ENCODE measurements around the gene SLC35D1. TPM values are rescaled to one million over a fixed set of nuclear protein-coding genes. Genes with fewer than 3 reads are reported as not detected.

The SLC35D1 gene
- total and polyA plus RNA-seq, 2 of the 8 experiments (the other 6 are each of a cell fraction or from before 2014, with no cell fraction given): 1.2 to 2.7 TPM

GRCh38 chr1:67005068-67005467, 48.9 kb downstream of the SLC35D1 start:
- no peaks in the 10 kb centered on the region for H3K79me1 ChIP-seq (ENCODE audit: low read depth, low read length)

More at GRCh38 chr1:67005068-67005467, 48.9 kb downstream of the SLC35D1 start:
- Histone ChIP-seq H4K8ac (ENCODE audit: extremely low read depth, insufficient read depth, low read length) (peak overlapping the region; percentile 48; the same call in 1 of the 2 replicates), H2BK5ac (ENCODE audit: low read depth, low read length) (no peak overlapping the region), H3K23ac (ENCODE audit: insufficient read length) (no peak overlapping the region), H2BK20ac (ENCODE audit: low read length) (no peak overlapping the region), H4K20me1 (replicated peaks in 1 of 2; ENCODE audit: control insufficient read depth in 1 of 2, insufficient read depth in 2 of 2, low read length in 2 of 2) (no peaks in the 10 kb centered on the region), H3K4me3 (ENCODE audit: extremely low read depth in 1 of 4, insufficient read depth in 2 of 4, low read depth in 3 of 4, low read length in 4 of 4) (no peak overlapping the region), H3K79me2 (ENCODE audit: control insufficient read depth in 1 of 2, insufficient read depth in 2 of 2, low read length in 2 of 2) (no peaks in the 10 kb centered on the region), H3K27ac (ENCODE audit: low read depth, low read length) (no peak overlapping the region), H2BK15ac (ENCODE audit: low read length) (no peak overlapping the region), H4K91ac (replicated peaks; ENCODE audit: insufficient read length, low read length) (no peak overlapping the region), H3K18ac (ENCODE audit: extremely low read depth, low read length) (no peak overlapping the region), H2AFZ (ENCODE audit: low read length) (no peak overlapping the region), H2AK5ac (ENCODE audit: low read depth, low read length) (no peak overlapping the region), H4K5ac (ENCODE audit: insufficient read length, low read depth, low read length) (no peak overlapping the region), H3K9ac (replicated peaks in 1 of 4; ENCODE audit: extremely low read depth in 1 of 4, low read depth in 3 of 4, low read length in 3 of 4) (no peak overlapping the region), H3K4me2 (ENCODE audit: insufficient read depth in 1 of 2, low read depth in 2 of 2, low read length in 2 of 2) (no peak overlapping the region), H3K14ac (ENCODE audit: insufficient read length) (no peak overlapping the region), H2BK120ac (replicated peaks; ENCODE audit: low read depth, low read length) (no peak overlapping the region), H2BK12ac (ENCODE audit: low read depth, low read length) (no peak overlapping the region), H3K56ac (replicated peaks; ENCODE audit: insufficient read length, low read depth, low read length) (no peak overlapping the region), H3K9me3 (ENCODE audit: insufficient read depth in 2 of 2, low read depth in 1 of 2, low read length in 1 of 2) (no peaks in the 10 kb centered on the region), H3K4ac (replicated peaks; ENCODE audit: insufficient read length, low read depth, low read length) (no peak overlapping the region), H3K4me1 (replicated peaks in 1 of 4; ENCODE audit: control insufficient read depth in 3 of 4, insufficient read depth in 4 of 4, low read length in 3 of 4) (no peaks in the 10 kb centered on the region), H3K23me2 (ENCODE audit: low read depth, low read length) (no peaks in the 10 kb centered on the region), H3K27me3 (replicated peaks in 1 of 4; ENCODE audit: control insufficient read depth in 3 of 4, extremely low read depth in 1 of 4, insufficient read depth in 3 of 4, low read length in 3 of 4) (no peaks in the 10 kb centered on the region), H3K36me3 (ENCODE audit: control insufficient read depth in 2 of 4, insufficient read depth in 4 of 4, low read length in 3 of 4) (peaks cover 0 to 3% (median 0%) of the 10 kb centered on the region in 4 experiments; a peak in 1 of 8 replicates)
- POLR2A ChIA-PET (ENCODE audit: partially characterized antibody): no interaction called here
- no peak for DNase-seq (ENCODE audit: low read depth in 1 of 2, low spot score in 2 of 2)
- 74% methylated on average over 8 of the region's 8 CpGs; no CpG with 5 or more reads in 1 of the 2 experiments for WGBS, 2 experiments (ENCODE audit: extremely low coverage in 1 of 2, insufficient coverage in 1 of 2, insufficient read length in 1 of 2, insufficient replicate concordance in 2 of 2, low coverage in 1 of 2, low lambda C conversion rate in 2 of 2, missing lambda C conversion rate in 1 of 2)
- no peak for FAIRE-seq
- TF ChIP-seq EGR1 (IDR thresholded peaks at IDR 0.05; ENCODE audit: borderline replicate concordance, low read depth, low read length): no peak
- TF ChIP-seq TBP (IDR thresholded peaks at IDR 0.05; ENCODE audit: low read depth, low read length): no peak
- no peak for TF ChIP-seq MAFK (IDR thresholded peaks at IDR 0.05; ENCODE audit: low read depth, low read length)
- no peak for TF ChIP-seq RNF2 (IDR thresholded peaks at IDR 0.05; ENCODE audit: borderline replicate concordance, low read depth, low read length, missing control alignments, poor library complexity, severe bottlenecking)
- no peak for TF ChIP-seq SIRT6 (IDR thresholded peaks at IDR 0.05; ENCODE audit: low read length)
- TF ChIP-seq TAF7 (optimal IDR thresholded peaks at IDR 0.05; ENCODE audit: borderline replicate concordance, low read depth, low read length): no peak
- no peak for TF ChIP-seq SUZ12 (IDR thresholded peaks at IDR 0.05; ENCODE audit: low read length)
- TF ChIP-seq TEAD4 (IDR thresholded peaks at IDR 0.05; ENCODE audit: low read depth, low read length): no peak
- TF ChIP-seq RXRA (IDR thresholded peaks at IDR 0.05; ENCODE audit: insufficient read depth, low read depth, low read length): no peak
- TF ChIP-seq SP1 (IDR thresholded peaks at IDR 0.05; ENCODE audit: low read depth, low read length): no peak
- TF ChIP-seq CTCF (IDR thresholded peaks at IDR 0.05; ENCODE audit: control extremely low read depth in 1 of 3, insufficient read depth in 1 of 3, low read depth in 1 of 3, low read length in 3 of 3): no peak
- TF ChIP-seq NANOG (IDR thresholded peaks at IDR 0.05; ENCODE audit: insufficient read depth, low read depth, low read length, poor library complexity, severe bottlenecking): no peak
- CTCF ChIA-PET (ENCODE audit: partially characterized antibody): interaction anchor here (1.3 to 5.4 kb wide), 5 partner anchors 9 to 240 kb away, joined by 4 to 27 read pairs (median 7); no protein-coding TSS in a partner anchor
